GF-D8 (cell line): ENCODE results near the gene ZFYVE28.
"Not testable (repeated sequence)": the region's sequence is repeated elsewhere in the genome, so short reads cannot be mapped to it uniquely, and the experiment has no call there.

Source experiments
- DNase-seq: peaks from one replicate; lab custom pipeline; 2025; lab: John Stamatoyannopoulos, UW

The ZFYVE28 gene

DNA sequence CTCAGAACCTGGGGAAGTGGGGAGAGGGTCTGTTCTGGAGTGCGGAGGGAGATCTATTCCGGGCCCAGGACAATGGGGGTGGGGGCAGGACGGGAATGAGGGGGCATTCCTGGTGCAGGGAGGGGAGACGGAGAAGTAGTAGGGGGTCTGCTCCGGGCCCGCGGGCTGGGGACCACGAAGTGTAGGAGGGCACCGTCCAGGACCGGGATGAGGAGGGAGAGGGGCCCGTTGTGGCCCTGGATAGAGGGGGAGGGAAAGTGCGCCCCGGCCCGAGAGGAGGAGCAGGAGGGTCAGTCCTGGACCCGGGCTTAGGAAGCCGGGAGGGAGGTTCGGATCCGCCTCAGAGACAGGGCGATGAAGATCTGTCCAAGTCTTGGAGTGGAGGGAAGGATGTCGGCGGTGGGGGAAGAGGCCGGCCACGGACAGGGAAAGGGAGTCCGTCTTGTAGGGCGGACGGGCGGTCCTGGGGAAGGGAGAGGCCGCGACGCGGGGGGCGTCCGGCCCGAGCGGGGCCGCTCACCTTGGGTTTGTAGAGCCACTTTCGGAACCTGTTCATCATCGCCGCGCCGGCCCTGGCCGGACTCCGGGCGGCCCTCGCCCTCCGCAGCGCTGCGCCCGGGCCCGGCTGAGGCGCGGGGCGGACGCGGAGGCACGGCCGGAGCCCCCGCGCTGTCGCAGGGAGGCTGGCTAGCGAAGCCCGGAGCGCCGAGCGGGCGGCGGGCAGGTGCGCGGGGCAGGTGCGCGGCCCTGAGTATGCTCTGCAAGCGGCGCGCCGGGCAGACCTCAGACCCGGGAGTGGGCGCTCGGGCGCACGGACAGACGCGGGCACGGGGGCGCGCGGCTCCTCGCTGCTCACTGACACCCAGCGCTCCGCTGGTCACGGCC lies at the start of gene ZFYVE28:
ZFYVE28 (minus strand) TSS at position 881 of the 885 bp plus-strand sequence; CDS start at position 559, 322 bp downstream.
- no peak for DNase-seq

DNA sequence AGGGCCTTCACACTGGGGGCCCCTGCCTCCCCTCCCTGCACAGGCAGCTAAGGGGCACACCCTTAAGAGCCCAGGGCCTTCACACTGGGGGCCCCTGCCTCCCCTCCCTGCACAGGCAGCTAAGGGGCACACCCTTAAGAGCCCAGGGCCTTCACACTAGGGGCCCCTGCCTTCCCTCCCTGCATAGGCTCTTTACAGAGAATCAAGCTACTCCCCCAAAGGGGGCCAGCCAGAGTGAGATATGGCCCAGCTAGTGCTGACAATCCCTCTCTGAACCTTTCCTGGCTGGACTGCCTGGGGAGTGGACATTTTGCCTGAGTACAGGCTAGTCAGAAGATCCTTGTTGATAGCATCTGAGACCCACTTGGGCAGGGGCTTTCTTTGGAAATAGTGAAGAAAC lies 47.1 kb upstream of the ZFYVE28 start:
- DNase-seq = not testable (repeated sequence)

DNA sequence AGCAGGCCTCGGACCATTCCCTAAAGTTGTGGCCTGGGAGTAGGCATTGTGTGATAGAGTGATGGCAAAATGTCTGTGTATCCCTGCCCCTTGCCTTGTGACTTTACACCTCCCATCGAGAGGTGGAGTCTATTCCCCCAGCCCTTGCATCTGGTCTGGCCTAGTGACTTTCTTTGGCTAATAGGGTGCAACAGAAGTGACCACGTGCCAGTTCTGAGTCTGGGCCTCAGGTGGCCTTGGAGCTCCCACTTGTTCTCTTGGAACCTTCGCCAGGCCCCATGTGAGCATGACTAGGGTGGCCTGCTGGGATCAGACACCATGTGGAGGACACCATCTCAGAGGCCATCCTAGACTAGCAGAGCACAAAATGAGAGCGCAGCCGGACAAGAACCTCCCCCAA lies 46.6 kb upstream of the ZFYVE28 start:
- DNase-seq = no peak

DNA sequence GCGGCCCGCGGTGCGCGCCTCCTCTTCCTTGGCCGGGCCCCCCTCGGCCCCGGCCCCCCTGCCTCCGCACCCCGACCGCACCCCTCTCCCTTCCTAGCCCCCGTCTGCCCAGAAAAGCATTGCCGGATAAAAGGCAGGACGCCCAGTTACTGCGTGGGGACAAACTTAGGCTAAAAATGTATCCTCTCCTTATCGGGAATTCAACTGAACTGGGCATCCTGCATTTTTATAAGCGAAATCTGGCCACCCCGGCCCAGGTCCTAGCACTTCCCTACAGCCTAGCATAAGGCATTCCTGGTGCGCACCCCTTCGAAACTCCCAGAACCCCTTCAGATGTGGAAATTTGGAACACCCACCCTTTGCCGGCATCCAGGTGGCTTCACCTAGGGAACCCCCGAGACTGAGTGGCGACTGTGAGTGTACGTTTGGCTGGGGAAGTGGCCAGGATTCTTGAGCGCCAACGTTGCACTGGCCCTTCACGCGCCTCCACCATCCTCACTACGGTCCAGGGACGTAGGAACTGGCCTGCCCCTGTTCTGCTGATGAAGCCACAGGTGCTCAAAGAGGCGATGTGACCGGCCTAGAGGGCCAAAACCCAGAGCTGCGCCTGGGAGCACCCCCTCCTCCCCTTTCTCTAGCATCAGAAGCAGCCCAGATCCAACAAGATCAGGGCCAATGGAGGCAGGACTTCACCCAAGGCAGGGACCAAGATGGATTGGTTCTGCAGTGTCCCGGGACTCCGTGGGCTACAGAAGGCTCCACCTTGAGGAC lies 44.7 kb upstream of the ZFYVE28 start:
- no peak for DNase-seq

DNA sequence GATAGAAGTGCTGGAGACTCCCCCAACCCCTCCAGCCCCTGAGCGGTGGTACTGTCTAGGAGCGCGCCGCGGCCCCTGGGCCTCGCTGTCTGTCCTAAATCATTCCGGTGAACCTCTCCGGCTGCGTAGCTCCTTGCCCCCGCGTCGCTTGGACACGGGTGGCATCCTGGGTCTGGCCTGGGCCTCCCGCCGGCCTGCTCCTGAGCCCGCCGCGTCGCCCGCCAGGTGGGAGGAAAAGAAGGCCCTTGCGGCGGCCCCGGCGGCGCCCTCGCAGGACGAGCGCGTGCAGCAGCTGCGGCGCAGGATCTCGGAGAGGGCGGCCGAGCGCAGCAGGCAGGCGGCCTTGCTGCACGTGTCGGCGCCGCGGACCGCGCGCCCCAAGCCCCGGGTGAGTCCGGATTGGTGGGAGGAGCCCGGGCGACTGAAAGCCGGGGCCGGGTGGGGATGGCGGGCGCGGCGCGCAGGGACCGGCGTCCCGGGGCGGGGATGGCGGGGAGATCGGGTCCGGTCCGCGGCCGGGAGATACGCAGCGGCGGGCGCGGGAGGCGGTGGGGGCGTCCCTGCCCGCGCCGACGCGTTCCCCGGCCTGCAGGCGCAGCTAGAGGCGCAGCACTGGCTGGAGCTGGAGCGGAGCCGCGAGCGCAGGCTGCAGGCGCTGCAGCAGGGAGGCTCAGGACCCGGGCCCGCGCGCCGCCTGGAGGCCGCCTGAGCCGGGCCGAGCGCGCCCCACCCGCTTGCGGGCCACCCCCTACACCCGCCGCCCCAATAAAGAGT lies 44.0 kb upstream of the ZFYVE28 start:
- DNase-seq = peak; percentile 7

DNA sequence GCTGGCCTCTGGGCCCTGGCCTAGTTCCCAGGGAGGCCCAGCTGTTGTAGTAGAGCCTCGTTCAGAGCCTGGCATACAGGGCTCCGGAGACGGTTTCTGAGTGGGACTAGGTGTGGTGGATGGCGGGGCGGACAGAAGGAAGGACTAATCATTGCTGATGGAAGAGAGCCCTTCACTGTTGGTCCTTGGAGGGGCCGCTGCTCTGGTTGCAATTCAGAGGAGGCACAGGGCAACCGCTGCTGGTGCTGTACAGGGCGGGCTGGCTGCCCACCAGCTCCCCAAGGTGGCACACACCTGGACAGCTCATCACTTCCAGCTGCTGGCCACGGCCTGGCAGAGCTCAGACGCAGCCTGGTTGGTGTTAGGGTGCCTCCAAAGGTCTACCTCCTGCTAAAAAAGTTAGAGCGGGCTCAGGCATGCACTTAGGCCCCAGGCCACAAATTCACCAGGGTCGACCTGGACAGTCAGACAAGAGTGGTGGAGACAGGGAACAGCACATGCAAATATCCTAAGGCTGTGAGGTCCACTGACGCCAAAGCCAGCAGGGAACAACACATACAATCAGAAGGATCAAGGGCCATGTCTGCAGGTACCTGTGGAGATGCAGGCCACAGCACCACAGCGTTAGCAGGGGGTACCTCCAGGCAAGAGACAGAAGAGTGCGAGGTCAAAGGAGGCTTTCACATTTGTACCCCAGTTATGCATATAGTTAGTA lies 43.0 kb upstream of the ZFYVE28 start:
- DNase-seq = no peak

DNA sequence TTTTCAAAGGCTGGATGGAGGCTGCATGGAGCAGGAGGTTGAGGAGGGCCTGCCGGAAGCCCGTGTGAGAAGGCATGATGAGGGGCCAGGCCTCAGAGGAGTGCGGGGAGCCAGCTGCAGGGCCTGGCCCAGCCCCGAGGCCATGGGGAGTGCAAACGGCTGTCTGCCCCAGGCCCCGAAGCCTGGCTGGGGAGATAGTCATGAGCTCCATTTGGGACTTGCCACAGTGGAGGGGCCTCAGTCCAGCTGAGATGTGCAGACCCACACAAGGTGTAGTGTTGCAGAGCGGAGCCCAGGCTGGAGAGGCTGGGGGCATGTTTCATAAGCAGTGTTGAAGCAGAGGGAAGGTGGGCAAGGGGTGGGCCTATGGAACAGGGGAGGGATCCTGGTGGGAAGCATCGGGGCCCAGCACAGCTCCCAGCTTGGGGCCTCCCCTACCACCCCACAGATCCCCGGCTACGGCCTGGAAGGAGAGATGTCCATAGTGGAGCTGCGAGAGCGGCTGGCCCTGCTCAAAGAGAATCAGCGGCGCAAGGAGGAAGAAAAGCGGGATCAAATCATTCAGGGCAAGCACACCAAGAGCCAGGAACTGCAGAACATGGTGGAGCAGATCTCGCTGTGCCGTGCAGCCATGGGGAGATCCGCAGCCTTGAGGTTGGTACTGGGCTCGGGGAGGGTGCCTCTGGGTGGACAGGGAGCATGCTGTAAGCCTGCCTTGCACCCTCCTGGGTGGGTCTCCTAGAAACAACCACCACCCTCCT lies 41.3 kb upstream of the ZFYVE28 start:
- DNase-seq = no peak

DNA sequence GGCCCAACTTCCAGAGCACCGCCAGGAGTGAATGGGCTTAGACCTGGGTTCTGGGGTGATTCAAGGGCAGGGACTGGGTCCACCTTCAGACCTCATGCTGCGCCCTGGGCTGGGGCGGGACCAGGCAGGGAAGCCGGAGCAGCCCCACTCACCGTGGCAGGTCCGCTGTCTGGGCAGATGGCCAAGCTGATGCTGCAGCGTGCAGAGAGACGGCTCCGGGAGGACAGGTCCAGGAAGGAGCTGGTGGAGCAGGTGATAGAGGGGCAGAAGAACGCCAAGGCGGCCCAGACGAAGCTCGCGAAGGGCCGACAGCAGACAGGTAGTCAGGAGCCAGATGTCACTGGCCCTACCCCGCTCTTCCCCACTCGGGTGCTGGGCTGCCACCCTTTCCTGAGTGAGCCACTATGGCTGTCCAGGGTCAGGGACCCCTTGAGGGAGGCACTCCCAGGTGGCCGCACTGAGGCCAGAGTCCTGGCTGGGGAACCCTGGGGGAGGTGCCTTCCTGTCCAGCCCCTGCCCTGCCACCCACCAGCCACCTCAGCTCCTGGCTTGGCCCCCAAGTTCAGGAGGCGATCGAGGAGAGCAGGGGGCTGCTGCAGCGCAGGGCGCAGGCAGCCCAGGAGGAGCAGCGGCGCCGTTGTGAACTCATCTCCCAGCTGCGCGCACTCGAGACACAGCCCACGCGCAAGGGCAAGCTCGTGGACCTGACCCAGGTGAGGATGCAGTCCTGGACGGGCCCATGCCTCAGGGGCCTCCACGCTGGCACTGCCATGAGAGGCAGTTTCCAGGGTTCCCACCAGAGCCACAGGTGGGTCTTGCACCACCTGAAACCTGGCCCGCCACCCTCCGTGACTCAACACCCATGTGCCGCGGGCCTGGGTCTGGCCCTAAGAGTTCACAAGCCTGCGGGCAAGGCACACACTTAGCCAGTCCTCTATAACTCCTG lies 40.4 kb upstream of the ZFYVE28 start:
- no peak for DNase-seq

DNA sequence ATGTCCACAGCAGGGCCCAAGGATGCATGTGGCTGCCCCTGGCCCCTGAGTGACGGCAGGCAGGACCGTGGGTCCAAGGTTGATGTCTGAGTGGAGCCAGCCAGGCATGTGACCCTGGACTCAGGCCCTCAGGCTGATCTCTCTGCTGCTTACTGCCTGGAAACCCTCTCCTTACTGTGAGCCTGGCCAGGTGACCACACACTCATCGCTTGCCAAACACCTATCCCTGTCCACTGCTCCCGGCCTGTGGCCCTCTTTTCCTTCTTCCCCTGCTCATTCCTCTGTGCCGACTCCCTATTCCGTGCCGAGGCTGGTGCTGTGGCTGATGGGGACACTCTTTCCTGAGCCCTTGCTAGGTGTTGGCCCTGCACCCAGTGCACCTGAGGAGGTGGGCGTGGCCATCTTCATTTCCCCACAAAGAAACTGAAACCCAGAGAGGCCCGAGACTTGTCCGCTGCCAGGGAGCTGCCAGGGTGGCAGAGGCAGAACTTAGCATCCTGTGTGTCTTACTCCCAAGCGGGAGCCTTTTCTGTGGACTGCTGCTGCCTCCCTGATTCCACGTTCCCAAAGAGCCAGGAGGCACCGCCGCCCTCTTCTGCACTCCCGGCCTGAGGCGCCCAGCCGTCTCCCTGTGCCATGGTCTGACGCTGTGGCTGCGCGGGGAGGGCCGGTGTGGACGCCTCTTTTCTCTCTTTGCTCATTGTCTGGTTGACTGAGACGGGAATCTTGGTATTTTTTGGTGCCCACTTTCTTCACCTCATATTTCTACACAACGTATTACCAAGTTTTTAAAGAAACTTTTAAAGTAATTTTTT lies 39.2 kb upstream of the ZFYVE28 start:
- DNase-seq = no peak

DNA sequence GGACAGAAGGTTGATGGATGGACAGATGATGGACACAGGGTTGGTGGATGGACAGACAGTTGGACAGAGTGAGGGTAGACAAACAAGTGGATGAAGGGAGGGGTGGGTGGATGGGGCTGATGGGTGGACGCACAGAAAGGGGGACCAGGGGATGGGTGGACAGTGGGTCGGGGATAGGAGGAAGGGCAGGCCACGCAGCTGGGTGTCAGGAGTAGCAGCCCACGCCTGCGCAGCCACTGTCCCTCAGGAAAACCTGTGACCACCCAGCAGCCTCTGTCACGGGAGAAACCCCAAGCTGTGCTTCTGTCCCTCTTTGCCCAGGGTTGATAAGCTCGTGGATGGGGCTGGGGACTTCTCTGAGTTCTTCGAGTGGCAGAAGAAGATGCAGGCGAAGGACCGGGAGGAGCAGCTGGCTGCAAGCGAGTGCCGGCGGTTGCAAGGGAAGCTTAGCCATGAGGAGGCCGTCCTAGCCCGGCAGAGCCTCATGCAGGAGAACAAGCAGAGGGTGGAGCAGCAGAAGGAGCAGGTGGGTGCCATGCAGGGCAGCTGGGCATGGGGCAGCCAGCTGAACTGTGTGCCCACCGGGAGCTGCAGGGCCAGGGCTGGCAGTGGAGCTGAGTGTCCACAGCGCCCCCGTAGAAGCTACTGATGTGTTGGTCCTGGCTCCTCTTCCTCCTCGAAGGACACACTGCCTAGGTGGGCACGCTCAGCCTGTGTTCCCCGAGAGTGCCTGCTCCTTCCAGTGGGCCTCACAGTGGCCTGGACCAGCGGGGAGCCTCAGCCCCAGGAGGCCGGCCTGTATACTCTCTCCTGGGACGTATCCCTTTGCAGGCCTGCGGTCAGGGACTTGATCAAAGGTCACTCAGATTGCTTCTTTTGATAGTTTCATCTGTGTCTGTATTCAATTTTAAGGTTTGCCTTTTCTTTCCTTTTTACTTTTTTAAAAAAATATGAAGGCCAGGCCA lies 33.7 kb upstream of the ZFYVE28 start:
- no peak for DNase-seq

DNA sequence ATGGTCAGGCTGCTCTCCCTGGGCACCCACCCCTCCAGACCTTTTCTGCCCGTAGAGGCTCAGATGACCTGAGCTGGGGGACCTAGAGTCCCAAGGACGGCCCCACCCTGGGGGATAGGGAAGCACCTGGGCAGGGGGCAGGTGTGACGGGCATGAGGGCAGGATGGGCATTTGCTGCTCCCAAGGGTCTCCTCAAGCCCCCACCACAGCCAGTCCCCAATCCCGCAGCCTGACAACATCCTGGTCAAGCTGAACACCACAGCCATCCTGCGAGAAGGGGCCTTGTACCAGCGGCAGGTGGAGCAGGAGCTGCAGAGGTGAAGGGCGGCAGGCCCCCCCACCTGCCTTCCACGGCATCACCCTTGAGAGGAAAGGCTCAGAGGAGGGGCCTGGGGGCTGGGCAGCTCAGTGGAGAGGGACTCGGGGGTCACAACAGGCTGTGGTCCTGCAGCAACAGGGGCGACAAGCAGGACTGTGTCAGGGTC lies 32.6 kb upstream of the ZFYVE28 start:
- no peak for DNase-seq

DNA sequence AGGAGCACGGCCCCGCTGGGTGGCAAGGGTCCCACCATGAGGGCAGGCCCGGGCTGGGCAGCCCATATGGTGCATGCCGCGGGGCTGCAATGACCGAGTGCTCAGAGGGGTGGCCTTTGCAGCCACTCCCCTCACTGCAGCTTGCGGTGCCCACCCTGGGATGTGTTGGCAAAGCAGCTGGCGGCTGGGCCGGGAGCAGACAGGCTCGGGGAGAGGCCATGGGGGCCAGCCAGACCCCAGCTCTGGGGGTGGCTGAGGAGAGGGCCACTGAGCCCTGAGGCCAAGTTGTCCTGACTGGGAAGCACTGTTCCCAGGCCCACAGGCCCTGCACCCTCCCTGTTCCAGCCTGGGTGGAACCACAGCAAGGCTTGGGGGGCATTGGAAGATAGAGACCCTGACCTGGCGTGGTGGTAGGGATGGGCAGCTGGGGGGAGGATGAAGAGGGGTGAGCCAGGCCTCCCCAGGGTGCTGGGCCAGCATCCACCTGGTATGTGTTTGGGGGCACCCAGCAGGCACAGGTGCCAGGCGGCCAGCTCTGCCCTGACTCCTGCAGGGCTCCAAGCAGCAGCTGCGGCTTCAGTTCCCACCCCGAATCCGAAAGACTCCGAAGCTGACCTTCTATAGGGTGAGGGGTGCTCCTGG lies 32.1 kb upstream of the ZFYVE28 start:
- DNase-seq = no peak

DNA sequence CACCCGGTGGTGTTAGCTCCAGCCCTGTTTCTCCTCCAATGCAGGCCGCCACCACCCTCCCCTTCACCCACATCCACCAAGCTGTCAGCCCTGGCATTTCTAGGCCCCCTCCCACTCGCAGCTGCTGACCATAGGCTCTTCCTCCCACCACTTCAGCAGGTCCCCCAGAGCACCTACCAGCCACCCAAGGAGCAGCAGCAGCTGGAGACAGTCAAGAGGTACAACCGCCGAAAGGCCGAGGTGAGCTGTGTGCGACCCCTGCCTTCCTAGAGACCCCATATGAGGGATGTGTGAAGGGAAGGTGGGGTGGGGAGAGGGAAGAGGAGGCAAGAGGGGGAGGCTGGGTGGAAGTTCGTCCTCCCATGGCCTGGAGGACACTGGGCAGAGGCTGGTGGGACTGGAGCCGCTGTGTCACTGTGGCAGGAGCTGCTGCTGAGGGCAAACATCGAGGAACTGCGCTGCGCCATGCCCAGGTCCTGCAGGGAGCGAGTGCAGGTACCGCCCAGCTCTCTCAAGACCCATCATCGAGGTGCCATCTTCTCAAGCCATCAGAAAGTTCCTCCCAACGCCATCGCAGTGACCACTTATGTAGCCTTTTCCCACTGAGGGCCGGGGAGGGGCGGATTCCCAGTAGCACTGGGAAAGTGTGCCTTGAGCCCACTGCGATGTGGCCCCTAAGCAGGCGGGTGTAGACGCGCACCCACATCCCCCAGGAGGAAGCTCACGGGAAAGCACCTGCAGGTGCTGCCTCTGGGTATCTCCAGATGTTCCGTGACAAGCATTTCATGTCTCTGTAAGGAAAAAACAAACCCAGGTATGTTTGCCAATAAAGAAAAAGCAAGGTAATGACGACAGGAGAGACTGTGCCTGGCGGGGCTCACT lies 31.3 kb upstream of the ZFYVE28 start:
- no peak for DNase-seq

DNA sequence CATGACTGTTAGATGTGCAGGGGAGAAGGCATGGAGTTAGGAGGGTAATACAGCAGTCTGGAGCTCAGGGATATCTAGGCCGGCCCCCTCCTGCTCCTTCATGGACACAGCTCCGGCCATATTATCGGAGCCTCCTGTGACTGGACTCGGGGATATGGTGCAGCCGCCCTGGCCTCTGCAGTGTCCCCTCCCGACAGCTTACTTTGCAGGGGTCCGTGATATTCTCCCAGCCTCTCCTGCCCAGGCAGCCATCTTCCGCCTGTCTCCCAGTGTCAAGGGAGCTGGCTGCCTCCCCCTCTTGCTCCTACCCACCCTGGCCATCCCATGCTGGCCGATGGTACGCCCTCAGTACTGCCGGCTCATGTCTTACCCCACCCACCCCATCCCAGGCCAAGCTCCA lies 30.6 kb upstream of the ZFYVE28 start:
- no peak for DNase-seq

DNA sequence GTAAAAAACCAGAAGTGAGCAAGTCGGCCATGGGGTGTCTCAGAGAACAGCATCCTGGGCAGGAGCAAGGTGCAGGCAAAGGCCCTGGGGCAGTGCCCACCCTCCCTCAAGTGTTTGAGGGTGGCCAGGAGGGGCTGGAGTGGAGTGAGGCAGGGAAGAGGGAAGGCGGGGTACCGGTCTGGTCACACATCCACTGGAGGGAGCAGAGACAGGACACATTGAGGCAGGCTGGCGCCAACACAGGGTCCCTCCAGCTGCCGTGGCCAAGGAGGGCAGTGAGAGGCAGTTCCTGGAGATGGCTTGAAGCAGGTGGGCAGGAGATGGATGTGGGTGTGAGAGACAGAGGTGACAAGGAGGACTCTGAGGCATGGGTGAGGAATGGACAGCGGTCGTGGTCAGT lies 30.1 kb upstream of the ZFYVE28 start:
- DNase-seq = no peak
